KMS-11 (cell line): ENCODE data around the gene POLR3G.

ENCODE experiments used
- H2AFZ ChIP-seq: fragments of 200-600 bp; sonication (generic); 2 replicates; pipeline ENCODE4 v1.6.1; 2016; ENCODE audit warnings: antibody characterized with exemption, mixed run types, low read depth
- H3K27ac ChIP-seq: fragments of 200-600 bp; sonication (generic); 2 replicates; pipeline ENCODE4 v1.6.1; 2016; ENCODE audit warnings: mild to moderate bottlenecking, mixed run types
- H3K27me3 ChIP-seq: fragments of 200-600 bp; sonication (generic); 2 replicates; pipeline ENCODE4 v1.6.1; 2017; ENCODE audit warnings: mild to moderate bottlenecking, low read depth, mixed run types, moderate library complexity; ENCODE audit not compliant: insufficient read depth
- H3K36me3 ChIP-seq: fragments of 200-600 bp; sonication (generic); 2 replicates; pipeline ENCODE4 v1.6.1; 2017; ENCODE audit warnings: mild to moderate bottlenecking, mixed run types; ENCODE audit not compliant: insufficient read depth
- H3K4me1 ChIP-seq: fragments of 200-600 bp; sonication (generic); 2 replicates; pipeline ENCODE4 v1.6.1; 2016; ENCODE audit warnings: mild to moderate bottlenecking, low read depth, mixed run types; ENCODE audit not compliant: poor library complexity, severe bottlenecking
- H3K4me2 ChIP-seq: fragments of 200-600 bp; sonication (generic); 2 replicates; pipeline ENCODE4 v1.7.0; 2016; ENCODE audit warnings: mild to moderate bottlenecking, mixed run types
- H3K4me3 ChIP-seq: fragments of 200-600 bp; sonication (generic); IDR thresholded peaks from 2 replicates; pipeline ENCODE4 v1.6.1; 2017; ENCODE audit warnings: low read depth, low read length, mixed read lengths; ENCODE audit not compliant: insufficient read depth
- H3K79me2 ChIP-seq: fragments of 200-600 bp; sonication (generic); 2 replicates; pipeline ENCODE4 v1.6.1; 2016; ENCODE audit warnings: low read depth, mixed run types; ENCODE audit not compliant: insufficient read depth
- H3K9ac ChIP-seq: fragments of 200-600 bp; sonication (generic); 2 replicates; pipeline ENCODE4 v1.6.1; 2016; ENCODE audit warnings: mild to moderate bottlenecking, mixed run types
- H4K20me1 ChIP-seq: fragments of 200-600 bp; sonication (generic); 2 replicates; pipeline ENCODE4 v1.6.1; 2016; ENCODE audit warnings: mild to moderate bottlenecking, mixed run types; ENCODE audit not compliant: insufficient read depth
- TF ChIP-seq, protein P1 (sequence below): fragments of 200-600 bp; sonication (generic); conservative IDR thresholded peaks from 2 replicates; pipeline ENCODE4 v1.6.1; 2017; ENCODE audit warnings: low read depth, mild to moderate bottlenecking, antibody characterized with exemption, low read length, moderate library complexity, mixed read lengths

Gene POLR3G

DNA sequence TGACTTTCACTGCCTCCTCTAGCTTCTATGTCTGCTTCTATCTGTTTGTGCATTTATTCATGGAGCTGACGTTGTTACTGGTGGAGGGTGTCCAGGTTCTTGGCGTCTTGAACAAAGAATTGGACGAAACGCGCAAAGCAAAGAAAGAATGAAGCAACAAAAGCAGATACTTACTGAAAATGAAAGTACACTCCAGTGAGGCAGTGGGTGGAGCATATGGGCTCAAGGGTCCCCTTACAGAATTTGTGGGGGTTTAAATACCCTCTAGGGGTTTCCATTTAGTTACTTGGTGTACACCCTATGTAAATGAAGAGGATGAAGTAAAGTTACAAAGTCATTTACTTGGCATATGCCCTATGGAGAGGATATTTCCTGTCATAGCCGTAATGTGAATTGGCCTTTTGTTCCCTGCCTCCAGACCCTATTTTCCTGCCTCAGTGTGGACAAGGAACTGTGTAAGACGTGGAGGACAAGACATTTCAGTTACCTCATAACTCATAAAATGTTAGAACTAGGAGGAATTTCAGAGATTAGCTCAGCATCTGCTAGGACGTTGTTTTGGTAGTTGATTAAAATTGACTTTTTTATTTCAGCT lies 3.1 kb downstream of the POLR3G start:
- H3K27me3 ChIP-seq = no peaks in the 10 kb centered on the region
- H3K4me1 ChIP-seq = peaks cover 49% of the 10 kb centered on the region
- H3K4me3 ChIP-seq = no peak overlapping the region
- no peak overlapping the region for H2AFZ ChIP-seq
- H4K20me1 ChIP-seq = no peaks in the 10 kb centered on the region
- H3K9ac ChIP-seq = no peak overlapping the region
- no peak overlapping the region for H3K27ac ChIP-seq
- no peaks in the 10 kb centered on the region; the same call in 1 of the 2 replicates for H3K36me3 ChIP-seq
- TF ChIP-seq, protein P1, sequence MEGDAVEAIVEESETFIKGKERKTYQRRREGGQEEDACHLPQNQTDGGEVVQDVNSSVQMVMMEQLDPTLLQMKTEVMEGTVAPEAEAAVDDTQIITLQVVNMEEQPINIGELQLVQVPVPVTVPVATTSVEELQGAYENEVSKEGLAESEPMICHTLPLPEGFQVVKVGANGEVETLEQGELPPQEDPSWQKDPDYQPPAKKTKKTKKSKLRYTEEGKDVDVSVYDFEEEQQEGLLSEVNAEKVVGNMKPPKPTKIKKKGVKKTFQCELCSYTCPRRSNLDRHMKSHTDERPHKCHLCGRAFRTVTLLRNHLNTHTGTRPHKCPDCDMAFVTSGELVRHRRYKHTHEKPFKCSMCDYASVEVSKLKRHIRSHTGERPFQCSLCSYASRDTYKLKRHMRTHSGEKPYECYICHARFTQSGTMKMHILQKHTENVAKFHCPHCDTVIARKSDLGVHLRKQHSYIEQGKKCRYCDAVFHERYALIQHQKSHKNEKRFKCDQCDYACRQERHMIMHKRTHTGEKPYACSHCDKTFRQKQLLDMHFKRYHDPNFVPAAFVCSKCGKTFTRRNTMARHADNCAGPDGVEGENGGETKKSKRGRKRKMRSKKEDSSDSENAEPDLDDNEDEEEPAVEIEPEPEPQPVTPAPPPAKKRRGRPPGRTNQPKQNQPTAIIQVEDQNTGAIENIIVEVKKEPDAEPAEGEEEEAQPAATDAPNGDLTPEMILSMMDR = no peak
- H3K4me2 ChIP-seq = no peak overlapping the region
- peaks cover 40% of the 10 kb centered on the region for H3K79me2 ChIP-seq

DNA sequence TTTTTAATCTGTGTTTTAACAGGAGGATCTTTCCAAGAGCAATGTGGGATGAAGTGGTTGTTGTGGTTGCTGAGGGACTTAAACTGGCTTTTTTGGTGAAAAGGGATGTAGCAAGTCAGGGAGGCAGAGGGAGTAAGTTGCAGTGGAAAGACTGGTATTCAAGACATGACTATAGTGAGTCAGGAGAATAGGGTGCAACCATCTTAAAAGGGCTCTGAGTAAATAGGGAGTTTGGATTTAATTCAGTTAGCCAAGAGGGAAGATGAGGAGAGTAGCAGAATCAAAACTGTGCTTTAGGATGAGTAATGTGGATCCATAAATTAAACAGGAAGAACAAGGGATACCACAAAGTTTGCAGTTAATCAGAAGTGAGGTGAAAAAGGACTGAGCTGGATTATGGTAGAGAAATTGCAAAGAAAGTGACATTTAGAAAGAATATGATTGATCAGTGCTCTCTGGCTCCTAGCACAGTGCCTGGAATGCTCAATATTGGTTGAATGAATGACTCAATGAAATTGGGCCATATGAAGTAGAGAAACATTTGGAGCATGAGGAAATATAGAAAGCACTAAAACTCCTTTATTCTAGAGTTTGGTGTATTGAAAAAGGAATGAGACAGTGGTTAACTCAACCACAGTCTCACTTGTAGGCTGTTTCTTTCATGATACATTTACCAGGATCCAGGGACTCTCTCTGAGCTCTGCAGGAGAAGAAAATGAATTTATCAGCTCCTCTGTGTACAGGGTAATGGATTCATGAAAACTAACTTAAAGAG lies 5.1 kb downstream of the POLR3G start:
- H3K27ac ChIP-seq = no peak overlapping the region
- H3K4me1 ChIP-seq = peaks cover 47% of the 10 kb centered on the region
- H3K4me3 ChIP-seq = no peak overlapping the region
- no peak overlapping the region for H3K4me2 ChIP-seq
- H3K27me3 ChIP-seq = no peaks in the 10 kb centered on the region
- H4K20me1 ChIP-seq = no peaks in the 10 kb centered on the region
- H3K36me3 ChIP-seq = no peaks in the 10 kb centered on the region; the same call in 1 of the 2 replicates
- peaks cover 29% of the 10 kb centered on the region; the same call in 1 of the 2 replicates for H3K79me2 ChIP-seq
- TF ChIP-seq, protein P1 = no peak
- H2AFZ ChIP-seq = no peak overlapping the region
- H3K9ac ChIP-seq = no peak overlapping the region

DNA sequence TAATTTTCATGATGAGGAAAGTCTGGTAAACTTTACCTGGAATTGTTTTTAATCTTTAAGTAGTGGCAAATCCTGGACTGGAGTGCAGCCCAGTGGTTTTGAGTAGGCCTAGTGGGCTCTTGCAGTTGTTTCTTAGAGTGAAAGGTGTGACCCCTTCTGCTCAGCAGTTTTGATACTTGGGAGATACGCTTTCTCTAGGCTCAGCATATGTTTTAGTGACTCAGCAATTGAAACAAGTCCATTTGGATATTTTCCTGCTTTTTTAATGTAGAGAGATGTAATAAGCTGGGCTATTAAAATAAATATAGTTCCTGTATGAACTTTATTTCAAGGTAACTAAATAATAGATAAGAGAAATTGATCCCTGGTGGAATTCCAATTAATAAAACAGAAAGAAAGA lies 6.0 kb downstream of the POLR3G start:
- Histone ChIP-seq H3K36me3 (no peaks in the 10 kb centered on the region; the same call in 1 of the 2 replicates), H3K79me2 (peaks cover 26% of the 10 kb centered on the region; the same call in 1 of the 2 replicates), H3K27ac (no peak overlapping the region), H3K4me3 (no peak overlapping the region), H2AFZ (no peak overlapping the region), H4K20me1 (no peaks in the 10 kb centered on the region), H3K9ac (no peak overlapping the region), H3K4me2 (no peak overlapping the region; the same call in 1 of the 2 replicates), H3K4me1 (peaks cover 44% of the 10 kb centered on the region), H3K27me3 (no peaks in the 10 kb centered on the region)
- TF ChIP-seq, protein P1 = no peak

GRCh38 chr5:90483206-90483605 lies 8.5 kb downstream of the POLR3G start:
- H3K4me1 ChIP-seq = peaks cover 23% of the 10 kb centered on the region
- H3K79me2 ChIP-seq = peaks cover 6% of the 10 kb centered on the region; the same call in 1 of the 2 replicates
- H3K4me3 ChIP-seq = no peak overlapping the region
- no peaks in the 10 kb centered on the region; the same call in 1 of the 2 replicates for H3K36me3 ChIP-seq
- H3K27ac ChIP-seq = no peak overlapping the region
- H3K9ac ChIP-seq = no peak overlapping the region
- no peak overlapping the region for H3K4me2 ChIP-seq
- no peaks in the 10 kb centered on the region for H4K20me1 ChIP-seq
- no peak overlapping the region for H2AFZ ChIP-seq
- TF ChIP-seq, protein P1 = no peak
- H3K27me3 ChIP-seq = no peaks in the 10 kb centered on the region
